Measurements from ENCODE around the gene TSTD2.

The TSTD2 gene

GRCh38 chr9:97665742-97666141 lies 32.6 kb upstream of the TSTD2 start:
- Histone ChIP-seq H2BK15ac (ENCODE audit: low read length) (no peak overlapping the region), H2BK120ac (ENCODE audit: low read depth, low read length) (no peak overlapping the region), H2BK5ac (ENCODE audit: low read length) (no peak overlapping the region), H3K79me1 (ENCODE audit: low read depth, low read length) (no peaks in the 10 kb centered on the region), H3K4me1 (ENCODE audit: control insufficient read depth in 2 of 2, insufficient read depth in 1 of 2, low read depth in 1 of 2, low read length in 2 of 2) (no peaks in the 10 kb centered on the region), H3K4ac (ENCODE audit: low read length) (no peak overlapping the region), H4K8ac (ENCODE audit: low read depth, low read length) (no peak overlapping the region), H2AK5ac (ENCODE audit: low read depth, low read length) (no peak overlapping the region), H3K9ac (ENCODE audit: low read depth, low read length, poor library complexity) (no peak overlapping the region), H3K4me2 (ENCODE audit: insufficient read depth, low read length, poor library complexity, severe bottlenecking) (no peak overlapping the region), H3K14ac (ENCODE audit: low read length) (no peak overlapping the region), H3K27ac (replicated peaks; ENCODE audit: low read length) (no peak overlapping the region), H2BK12ac (ENCODE audit: low read length) (no peak overlapping the region), H3K18ac (ENCODE audit: low read length) (no peak overlapping the region), H3K36me3 (replicated peaks in 1 of 2; ENCODE audit: control insufficient read depth in 2 of 2, insufficient read depth in 2 of 2, low read length in 2 of 2) (peaks cover 31 to 98% of the 10 kb centered on the region in 2 donors), H3K9me3 (replicated peaks in 1 of 2; ENCODE audit: control insufficient read depth in 2 of 2, insufficient read depth in 1 of 2, low read depth in 1 of 2, low read length in 2 of 2) (no peaks in the 10 kb centered on the region), H2AFZ (ENCODE audit: low read length) (no peak overlapping the region), H3K4me3 (ENCODE audit: low read length in 2 of 2) (no peak overlapping the region), H4K91ac (ENCODE audit: low read depth, low read length, poor library complexity) (no peak overlapping the region), H3K27me3 (ENCODE audit: control insufficient read depth in 3 of 3, insufficient read depth in 3 of 3, low read depth in 1 of 3, low read length in 3 of 3) (no peaks in the 10 kb centered on the region), H3K23ac (ENCODE audit: low read depth, low read length, poor library complexity) (no peak overlapping the region)
- no peak for DNase-seq (ENCODE audit: low spot score)
- no CpG with 5 or more reads among the region's 3 CpGs for WGBS, 2 donors (ENCODE audit: extremely low coverage in 2 of 2, insufficient read length in 2 of 2, insufficient replicate concordance in 1 of 2)

- Histone ChIP-seq H3K9me3 (replicated peaks in 1 of 2; ENCODE audit: control insufficient read depth in 2 of 2, insufficient read depth in 1 of 2, low read depth in 1 of 2, low read length in 2 of 2) (no peaks in the 10 kb centered on the region), H3K9ac (ENCODE audit: low read depth, low read length, poor library complexity) (no peak overlapping the region), H3K18ac (ENCODE audit: low read length) (no peak overlapping the region), H3K4me1 (ENCODE audit: control insufficient read depth in 2 of 2, insufficient read depth in 1 of 2, low read depth in 1 of 2, low read length in 2 of 2) (no peaks in the 10 kb centered on the region), H2BK15ac (ENCODE audit: low read length) (no peak overlapping the region), H2BK12ac (ENCODE audit: low read length) (no peak overlapping the region), H4K91ac (ENCODE audit: low read depth, low read length, poor library complexity) (no peak overlapping the region), H3K23ac (ENCODE audit: low read depth, low read length, poor library complexity) (no peak overlapping the region), H2BK5ac (ENCODE audit: low read length) (no peak overlapping the region), H4K8ac (ENCODE audit: low read depth, low read length) (no peak overlapping the region), H3K36me3 (replicated peaks in 1 of 2; ENCODE audit: control insufficient read depth in 2 of 2, insufficient read depth in 2 of 2, low read length in 2 of 2) (peaks cover 28 to 97% of the 10 kb centered on the region in 2 donors), H3K14ac (ENCODE audit: low read length) (no peak overlapping the region), H3K79me1 (ENCODE audit: low read depth, low read length) (no peaks in the 10 kb centered on the region), H3K4ac (ENCODE audit: low read length) (no peak overlapping the region), H3K27me3 (ENCODE audit: control insufficient read depth in 3 of 3, insufficient read depth in 3 of 3, low read depth in 1 of 3, low read length in 3 of 3) (no peaks in the 10 kb centered on the region), H3K27ac (replicated peaks; ENCODE audit: low read length) (no peak overlapping the region), H3K4me3 (ENCODE audit: low read length in 2 of 2) (no peak overlapping the region), H2AK5ac (ENCODE audit: low read depth, low read length) (no peak overlapping the region), H2AFZ (ENCODE audit: low read length) (no peak overlapping the region), H2BK120ac (ENCODE audit: low read depth, low read length) (no peak overlapping the region), H3K4me2 (ENCODE audit: insufficient read depth, low read length, poor library complexity, severe bottlenecking) (no peak overlapping the region)
- no CpG with 5 or more reads among the region's 2 CpGs for WGBS, 2 donors (ENCODE audit: extremely low coverage in 2 of 2, insufficient read length in 2 of 2, insufficient replicate concordance in 1 of 2)
- DNase-seq (ENCODE audit: low spot score), result no peak
Observed at GRCh38 chr9:97660847-97661246, 27.7 kb upstream of the TSTD2 start.

- H2BK5ac ChIP-seq (ENCODE audit: low read length), result no peak overlapping the region
- H3K4ac ChIP-seq (ENCODE audit: low read length), result no peak overlapping the region
- no peak overlapping the region for H4K8ac ChIP-seq (ENCODE audit: low read depth, low read length)
- H3K4me1 ChIP-seq (ENCODE audit: control insufficient read depth in 2 of 2, insufficient read depth in 1 of 2, low read depth in 1 of 2, low read length in 2 of 2), result no peaks in the 10 kb centered on the region
- no peak overlapping the region for H3K14ac ChIP-seq (ENCODE audit: low read length)
- H3K18ac ChIP-seq (ENCODE audit: low read length), result no peak overlapping the region
- no peak overlapping the region for H3K27ac ChIP-seq (replicated peaks; ENCODE audit: low read length)
- no peak overlapping the region for H3K4me2 ChIP-seq (ENCODE audit: insufficient read depth, low read length, poor library complexity, severe bottlenecking)
- H2AFZ ChIP-seq (ENCODE audit: low read length), result no peak overlapping the region
- WGBS, 2 donors (ENCODE audit: extremely low coverage in 2 of 2, insufficient read length in 2 of 2, insufficient replicate concordance in 1 of 2), result no CpG with 5 or more reads among the region's 5 CpGs
- H3K36me3 ChIP-seq (replicated peaks in 1 of 2; ENCODE audit: control insufficient read depth in 2 of 2, insufficient read depth in 2 of 2, low read length in 2 of 2), result peaks cover 28 to 97% of the 10 kb centered on the region in 2 donors
- no peaks in the 10 kb centered on the region for H3K79me1 ChIP-seq (ENCODE audit: low read depth, low read length)
- no peak overlapping the region for H4K91ac ChIP-seq (ENCODE audit: low read depth, low read length, poor library complexity)
- H2BK15ac ChIP-seq (ENCODE audit: low read length), result no peak overlapping the region
- DNase-seq (ENCODE audit: low spot score), result no peak
- no peaks in the 10 kb centered on the region for H3K9me3 ChIP-seq (replicated peaks in 1 of 2; ENCODE audit: control insufficient read depth in 2 of 2, insufficient read depth in 1 of 2, low read depth in 1 of 2, low read length in 2 of 2)
- no peak overlapping the region for H2AK5ac ChIP-seq (ENCODE audit: low read depth, low read length)
- no peaks in the 10 kb centered on the region for H3K27me3 ChIP-seq (ENCODE audit: control insufficient read depth in 3 of 3, insufficient read depth in 3 of 3, low read depth in 1 of 3, low read length in 3 of 3)
- H3K9ac ChIP-seq (ENCODE audit: low read depth, low read length, poor library complexity), result no peak overlapping the region
- H2BK120ac ChIP-seq (ENCODE audit: low read depth, low read length), result no peak overlapping the region
- no peak overlapping the region for H2BK12ac ChIP-seq (ENCODE audit: low read length)
- H3K4me3 ChIP-seq (ENCODE audit: low read length in 2 of 2), result no peak overlapping the region
- H3K23ac ChIP-seq (ENCODE audit: low read depth, low read length, poor library complexity), result no peak overlapping the region
Observed at GRCh38 chr9:97660340-97660739, 27.2 kb upstream of the TSTD2 start.

- H3K4me2 ChIP-seq (ENCODE audit: insufficient read depth, low read length, poor library complexity, severe bottlenecking), result no peak overlapping the region
- H3K4me1 ChIP-seq (ENCODE audit: control insufficient read depth in 2 of 2, insufficient read depth in 1 of 2, low read depth in 1 of 2, low read length in 2 of 2), result no peaks in the 10 kb centered on the region
- no peak overlapping the region for H2BK15ac ChIP-seq (ENCODE audit: low read length)
- H3K4ac ChIP-seq (ENCODE audit: low read length), result no peak overlapping the region
- H3K14ac ChIP-seq (ENCODE audit: low read length), result no peak overlapping the region
- H3K27ac ChIP-seq (replicated peaks; ENCODE audit: low read length), result no peak overlapping the region
- H2AK5ac ChIP-seq (ENCODE audit: low read depth, low read length), result no peak overlapping the region
- no peak overlapping the region for H2BK5ac ChIP-seq (ENCODE audit: low read length)
- no peak overlapping the region for H2BK12ac ChIP-seq (ENCODE audit: low read length)
- H3K18ac ChIP-seq (ENCODE audit: low read length), result no peak overlapping the region
- H3K23ac ChIP-seq (ENCODE audit: low read depth, low read length, poor library complexity), result no peak overlapping the region
- no peak for DNase-seq (ENCODE audit: low spot score)
- no peak overlapping the region for H3K9ac ChIP-seq (ENCODE audit: low read depth, low read length, poor library complexity)
- H3K27me3 ChIP-seq (ENCODE audit: control insufficient read depth in 3 of 3, insufficient read depth in 3 of 3, low read depth in 1 of 3, low read length in 3 of 3), result no peaks in the 10 kb centered on the region
- no peak overlapping the region for H4K8ac ChIP-seq (ENCODE audit: low read depth, low read length)
- H3K9me3 ChIP-seq (replicated peaks in 1 of 2; ENCODE audit: control insufficient read depth in 2 of 2, insufficient read depth in 1 of 2, low read depth in 1 of 2, low read length in 2 of 2), result no peaks in the 10 kb centered on the region
- H2BK120ac ChIP-seq (ENCODE audit: low read depth, low read length), result no peak overlapping the region
- H4K91ac ChIP-seq (ENCODE audit: low read depth, low read length, poor library complexity), result no peak overlapping the region
- H3K36me3 ChIP-seq (replicated peaks in 1 of 2; ENCODE audit: control insufficient read depth in 2 of 2, insufficient read depth in 2 of 2, low read length in 2 of 2), result peaks cover 24 to 97% of the 10 kb centered on the region in 2 donors
- WGBS, 2 donors (ENCODE audit: extremely low coverage in 2 of 2, insufficient read length in 2 of 2, insufficient replicate concordance in 1 of 2), result no CpG with 5 or more reads among the region's 3 CpGs
- H2AFZ ChIP-seq (ENCODE audit: low read length), result no peak overlapping the region
- H3K4me3 ChIP-seq (ENCODE audit: low read length in 2 of 2), result no peak overlapping the region
- H3K79me1 ChIP-seq (ENCODE audit: low read depth, low read length), result no peaks in the 10 kb centered on the region
Observed at GRCh38 chr9:97659771-97660170, 26.6 kb upstream of the TSTD2 start.

Data from neuronal stem cell (in vitro differentiated cells).